A673 (cell line): Measurements from ENCODE around the gene CHD8. TPM values are rescaled to one million over a fixed set of nuclear protein-coding genes. Genes with fewer than 3 reads are reported as not detected.

Experiments
- BruUV-seq: library from RNA; stranded (reverse); fragments of 400-500 nt; replicated peaks from 2 replicates; lab custom pipeline; 2021; lab: Mats Ljungman, UMichigan
- CTCF ChIA-PET: fragments of 300-600 bp; sonication (Branson Sonifier 250); formaldehyde crosslinking; loops from one replicate; lab custom pipeline; 2022; ENCODE audit warnings: antibody characterized with exemption; lab: Charles Lee
- POLR2A ChIA-PET: fragments of 300-600 bp; sonication (Branson Sonifier 250); formaldehyde crosslinking; loops from one replicate; lab custom pipeline; 2022; ENCODE audit warnings: antibody characterized with exemption; ENCODE audit not compliant: low non-redundant PET; lab: Charles Lee
- DNase-seq: peaks from one replicate; pipeline ENCODE4 v3.0.0-alpha.2; 2015; ENCODE audit warnings: low spot score
- H3K27ac ChIP-seq: fragments of 200-600 bp; sonication (generic); 2 replicates; pipeline ENCODE4 v1.5.1; 2016; ENCODE audit warnings: mixed run types, low read depth, mild to moderate bottlenecking, mixed read lengths, antibody characterized with exemption, low read length; ENCODE audit not compliant: poor library complexity, severe bottlenecking
- H3K27me3 ChIP-seq: fragments of 200-600 bp; sonication (generic); replicated peaks from 2 replicates; pipeline ENCODE4 v1.6.1; 2017; ENCODE audit warnings: mixed run types, low read depth, mild to moderate bottlenecking, mixed read lengths, antibody characterized with exemption, low read length; ENCODE audit not compliant: insufficient read depth, poor library complexity
- H3K36me3 ChIP-seq: fragments of 200-600 bp; sonication (generic); 2 replicates; pipeline ENCODE4 v1.6.1; 2016; ENCODE audit warnings: mixed run types, mild to moderate bottlenecking, mixed read lengths, antibody characterized with exemption, low read length; ENCODE audit not compliant: insufficient read depth, poor library complexity, severe bottlenecking
- H3K4me1 ChIP-seq: fragments of 200-600 bp; sonication (generic); 2 replicates; pipeline ENCODE4 v1.6.1; 2017; ENCODE audit warnings: mixed run types, mild to moderate bottlenecking, mixed read lengths, antibody characterized with exemption, low read length; ENCODE audit not compliant: insufficient read depth, poor library complexity, severe bottlenecking
- H3K4me3 ChIP-seq: fragments of 200-600 bp; sonication (generic); 2 replicates; pipeline ENCODE4 v1.5.1; 2016; ENCODE audit warnings: low read depth, mixed run types, mild to moderate bottlenecking, mixed read lengths, low read length; ENCODE audit not compliant: poor library complexity, severe bottlenecking
- H3K9me3 ChIP-seq: fragments of 200-600 bp; sonication (generic); 2 replicates; pipeline ENCODE4 v1.6.1; 2016; ENCODE audit warnings: mixed run types, low read depth, mild to moderate bottlenecking, mixed read lengths, antibody characterized with exemption, low read length; ENCODE audit not compliant: poor library complexity, severe bottlenecking
- EZH2 ChIP-seq: fragments of 200-600 bp; sonication (generic); IDR thresholded peaks from 2 replicates; pipeline ENCODE4 v1.6.1; 2017; ENCODE audit warnings: borderline replicate concordance, low read depth, mild to moderate bottlenecking, mixed read lengths, antibody characterized with exemption, low read length; ENCODE audit not compliant: poor library complexity, severe bottlenecking
- intact Hi-C: fragments of 100-400 bp; cut with micrococcal nuclease; formaldehyde crosslinking; loops from one replicate; pipeline ENCODE4 v1.10.0; 2022; ENCODE audit not compliant: unreplicated experiment
- total RNA-seq: library from RNA; stranded (reverse); gene quantifications from 2 replicates; pipeline ENCODE4 v1.2.3, GENCODE V29; 2021
- TF ChIP-seq, protein P1 (sequence below): fragments of 300-800, 200-600 bp; sonication (generic); conservative IDR thresholded peaks from 2 replicates; pipeline ENCODE4 v1.5.1; 2017; ENCODE audit warnings: low read depth, mild to moderate bottlenecking, antibody characterized with exemption, low read length, moderate library complexity, mixed read lengths

The CHD8 gene
- total RNA-seq, 1 experiment from 2014 or later: 128 TPM

GRCh38 chr14:21367582-21368144 lies 88.3 kb downstream of the CHD8 start:
- H3K27ac ChIP-seq: no peak overlapping the region
- DNase-seq: no peak
- ChIA-PET CTCF (interaction anchor here (0.6 kb wide), 1 partner anchor 38 kb away, joined by 6 read pairs; no protein-coding TSS in a partner anchor), POLR2A (no interaction called here)
- H3K27me3 ChIP-seq: no peaks in the 10 kb centered on the region
- no TSS peak for BruUV-seq
- H3K4me3 ChIP-seq: no peak overlapping the region
- intact Hi-C loops: no loop called here
- H3K36me3 ChIP-seq: peaks cover 99% of the 10 kb centered on the region
- TF ChIP-seq, protein P1, sequence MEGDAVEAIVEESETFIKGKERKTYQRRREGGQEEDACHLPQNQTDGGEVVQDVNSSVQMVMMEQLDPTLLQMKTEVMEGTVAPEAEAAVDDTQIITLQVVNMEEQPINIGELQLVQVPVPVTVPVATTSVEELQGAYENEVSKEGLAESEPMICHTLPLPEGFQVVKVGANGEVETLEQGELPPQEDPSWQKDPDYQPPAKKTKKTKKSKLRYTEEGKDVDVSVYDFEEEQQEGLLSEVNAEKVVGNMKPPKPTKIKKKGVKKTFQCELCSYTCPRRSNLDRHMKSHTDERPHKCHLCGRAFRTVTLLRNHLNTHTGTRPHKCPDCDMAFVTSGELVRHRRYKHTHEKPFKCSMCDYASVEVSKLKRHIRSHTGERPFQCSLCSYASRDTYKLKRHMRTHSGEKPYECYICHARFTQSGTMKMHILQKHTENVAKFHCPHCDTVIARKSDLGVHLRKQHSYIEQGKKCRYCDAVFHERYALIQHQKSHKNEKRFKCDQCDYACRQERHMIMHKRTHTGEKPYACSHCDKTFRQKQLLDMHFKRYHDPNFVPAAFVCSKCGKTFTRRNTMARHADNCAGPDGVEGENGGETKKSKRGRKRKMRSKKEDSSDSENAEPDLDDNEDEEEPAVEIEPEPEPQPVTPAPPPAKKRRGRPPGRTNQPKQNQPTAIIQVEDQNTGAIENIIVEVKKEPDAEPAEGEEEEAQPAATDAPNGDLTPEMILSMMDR: no peak
- TF ChIP-seq EZH2: no peak
- no peaks in the 10 kb centered on the region for H3K9me3 ChIP-seq
- peaks cover 12% of the 10 kb centered on the region for H3K4me1 ChIP-seq

GRCh38 chr14:21356511-21356910 lies 99.4 kb downstream of the CHD8 start:
- TF ChIP-seq, protein P1: no peak
- no peak for TF ChIP-seq EZH2
- intact Hi-C loops: loop anchor here (5.0 kb wide), 1 partner anchor 51 kb away; no protein-coding TSS in a partner anchor
- no peak overlapping the region for H3K4me3 ChIP-seq
- peaks cover 96% of the 10 kb centered on the region for H3K36me3 ChIP-seq
- no peaks in the 10 kb centered on the region for H3K9me3 ChIP-seq
- no peak for DNase-seq
- ChIA-PET CTCF (no interaction called here), POLR2A (no interaction called here)
- H3K27ac ChIP-seq: no peak overlapping the region
- no peaks in the 10 kb centered on the region for H3K4me1 ChIP-seq
- BruUV-seq: no TSS peak
- no peaks in the 10 kb centered on the region for H3K27me3 ChIP-seq

- H3K4me1 ChIP-seq: peaks cover 7% of the 10 kb centered on the region
- ChIA-PET CTCF (no interaction called here), POLR2A (no interaction called here)
- H3K36me3 ChIP-seq: peaks cover 66% of the 10 kb centered on the region
- no peak overlapping the region for H3K4me3 ChIP-seq
- no peaks in the 10 kb centered on the region for H3K27me3 ChIP-seq
- intact Hi-C loops: no loop called here
- H3K9me3 ChIP-seq: no peaks in the 10 kb centered on the region
- no TSS peak for BruUV-seq
- DNase-seq: no peak
- no peak overlapping the region for H3K27ac ChIP-seq
- TF ChIP-seq, protein P1: no peak
- no peak for TF ChIP-seq EZH2
These were observed 103.3 kb downstream of the CHD8 start for GRCh38 chr14:21352587-21352986.
